Activated CD8-positive, alpha-beta memory T cell treated with anti-CD3 and anti-CD28 coated beads for 1 hour (primary cell): ENCODE measurements around the gene GOT1.

ENCODE experiments used
- DNase-seq, 2 donors: peaks; one replicate each; pipeline ENCODE4 v3.0.0-alpha.2; 2020; ENCODE audit warnings: low read depth in 1 of 2; ENCODE audit errors: extremely low read depth in 1 of 2

The GOT1 gene

DNA sequence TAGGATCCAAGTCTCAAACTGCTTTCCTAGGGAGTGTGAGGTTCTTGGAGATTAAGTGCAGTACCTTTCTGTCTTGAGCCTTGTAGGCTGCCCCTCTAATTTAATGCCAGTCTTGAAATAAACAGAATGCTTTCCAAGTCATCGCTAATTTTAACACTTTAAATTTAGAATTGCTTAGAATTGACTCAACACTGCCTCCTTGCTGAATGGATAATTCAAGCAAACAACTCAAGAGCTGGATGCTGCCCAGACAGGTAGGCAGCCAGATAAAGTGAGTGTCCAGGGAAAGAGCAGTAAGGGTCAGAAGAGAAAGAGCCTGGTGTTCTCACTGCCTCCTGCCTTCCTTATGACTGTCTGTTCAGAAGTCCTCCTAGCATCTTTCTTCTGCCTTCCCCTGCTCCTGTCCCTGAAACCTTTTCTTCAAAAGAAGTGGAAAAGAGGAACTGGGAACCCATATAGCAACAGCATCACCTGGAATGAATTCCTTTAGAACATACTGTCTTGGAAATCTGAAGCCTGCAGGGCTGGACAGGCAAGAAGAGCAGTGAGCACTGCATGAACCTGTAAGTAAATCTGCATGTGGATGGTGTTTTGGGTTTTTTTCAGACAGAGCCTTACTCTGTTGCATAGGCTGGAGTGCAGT, 3.1 kb upstream of the GOT1 start:
- DNase-seq = no peak

DNA sequence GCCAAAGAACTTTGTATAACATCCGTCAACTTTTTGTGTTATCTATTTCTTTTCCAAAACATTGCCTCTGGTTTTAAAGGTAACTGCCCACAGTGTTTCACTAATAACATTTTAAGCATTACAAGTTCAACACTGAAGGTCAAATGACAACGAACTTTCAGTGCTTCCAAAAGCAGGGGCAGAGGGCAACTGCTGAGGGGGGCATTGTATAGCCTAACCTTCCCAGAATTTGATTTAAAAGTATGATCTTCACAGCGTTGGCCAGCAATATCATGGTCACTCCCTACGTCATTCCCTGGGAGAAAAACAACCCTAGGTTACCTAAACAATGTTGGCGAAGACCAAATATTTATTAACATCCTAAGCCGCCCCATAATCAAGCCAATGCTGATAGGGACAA, 2.5 kb upstream of the GOT1 start:
- no peak for DNase-seq

DNA sequence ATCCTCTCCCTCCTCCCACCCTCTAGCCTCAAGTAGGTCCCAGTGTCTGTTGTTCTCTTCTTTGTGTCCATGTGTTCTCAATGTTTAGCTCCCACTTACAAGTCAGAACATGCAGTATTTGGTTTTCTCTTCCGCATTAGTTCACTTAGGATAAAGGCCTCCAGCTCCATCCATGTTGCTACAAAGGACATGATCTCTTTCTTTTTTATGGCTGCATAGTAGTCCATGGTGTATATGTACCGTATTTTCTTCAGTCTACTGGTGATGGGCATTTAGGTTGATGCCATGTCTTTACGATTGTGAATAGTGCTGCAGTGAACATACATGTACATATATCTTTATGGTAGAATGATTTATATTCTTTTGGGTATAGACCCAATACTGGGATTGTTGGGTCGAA, 1.6 kb upstream of the GOT1 start:
- DNase-seq = no peak

DNA sequence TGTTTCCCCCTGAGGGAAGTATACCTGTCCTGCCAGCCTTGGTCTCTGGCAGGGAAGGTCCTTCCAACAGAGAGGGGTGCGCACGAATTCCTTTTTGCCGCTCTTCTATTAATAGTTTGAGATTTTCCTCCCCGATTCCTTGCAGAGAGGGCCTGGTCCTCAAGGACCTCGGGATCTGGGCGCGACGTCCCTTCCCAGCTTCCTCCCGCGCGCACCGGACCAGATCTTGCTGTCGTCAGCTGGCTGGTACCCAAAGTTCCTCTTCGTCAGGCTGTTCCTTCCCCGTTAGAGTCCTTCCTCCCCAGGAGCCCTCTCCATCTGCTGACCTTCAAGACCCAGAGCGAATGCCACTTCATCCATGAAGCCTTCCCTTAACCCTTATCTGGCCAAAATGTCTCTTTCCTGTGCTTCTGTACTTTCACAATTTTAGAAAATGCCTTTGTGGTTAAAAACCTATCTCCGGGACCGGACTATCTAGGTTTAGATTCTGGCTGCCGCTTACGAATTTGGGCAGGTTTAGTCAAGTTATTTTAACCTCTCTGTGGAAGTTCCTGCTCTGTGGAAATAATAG, 851 bp upstream of the GOT1 start:
- DNase-seq = no peak

DNA sequence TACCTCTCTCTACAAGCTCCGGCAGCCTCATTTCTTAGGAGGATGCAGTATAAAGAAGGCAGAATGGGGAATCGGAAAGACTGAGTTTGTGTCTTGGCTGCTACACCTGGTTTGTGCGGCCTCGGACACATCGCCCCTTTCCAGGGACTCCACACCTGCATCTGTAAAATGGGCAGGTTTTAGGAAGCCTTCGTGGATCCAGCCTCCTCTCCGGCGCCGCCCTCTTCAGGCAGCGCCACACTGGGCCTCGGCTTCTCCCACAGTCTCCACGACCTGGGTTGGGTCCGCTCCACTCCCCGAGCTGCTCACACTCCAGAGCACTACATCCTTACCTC, 341 bp downstream of the GOT1 start:
- DNase-seq = no peak

DNA sequence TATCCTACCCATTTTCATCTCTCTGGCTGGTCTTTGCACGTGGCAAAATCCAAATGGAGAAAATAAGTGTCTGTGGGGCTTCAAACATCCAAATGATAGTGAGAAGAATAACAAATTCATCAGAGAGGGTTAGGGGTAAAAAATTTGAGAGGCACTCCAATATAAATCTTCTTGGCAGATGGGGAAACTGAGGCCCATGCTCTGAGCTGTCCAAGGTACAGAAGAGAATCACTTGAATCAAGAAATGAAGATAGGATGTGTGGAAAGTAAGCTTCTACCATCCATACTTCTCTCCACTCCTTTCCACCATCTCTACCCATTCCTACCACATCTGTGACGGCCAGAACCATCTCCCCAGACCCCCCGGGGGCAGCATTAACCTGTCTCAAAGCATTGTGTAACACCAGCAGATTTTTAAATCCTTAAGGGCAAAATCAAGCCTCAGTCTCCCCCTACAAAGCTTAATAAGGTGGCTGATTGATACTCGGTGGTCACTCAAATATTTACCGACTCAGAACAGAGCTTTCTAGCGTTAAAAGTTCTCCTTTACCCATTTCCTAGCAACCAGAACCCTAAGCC, 818 bp downstream of the GOT1 start:
- no peak for DNase-seq

DNA sequence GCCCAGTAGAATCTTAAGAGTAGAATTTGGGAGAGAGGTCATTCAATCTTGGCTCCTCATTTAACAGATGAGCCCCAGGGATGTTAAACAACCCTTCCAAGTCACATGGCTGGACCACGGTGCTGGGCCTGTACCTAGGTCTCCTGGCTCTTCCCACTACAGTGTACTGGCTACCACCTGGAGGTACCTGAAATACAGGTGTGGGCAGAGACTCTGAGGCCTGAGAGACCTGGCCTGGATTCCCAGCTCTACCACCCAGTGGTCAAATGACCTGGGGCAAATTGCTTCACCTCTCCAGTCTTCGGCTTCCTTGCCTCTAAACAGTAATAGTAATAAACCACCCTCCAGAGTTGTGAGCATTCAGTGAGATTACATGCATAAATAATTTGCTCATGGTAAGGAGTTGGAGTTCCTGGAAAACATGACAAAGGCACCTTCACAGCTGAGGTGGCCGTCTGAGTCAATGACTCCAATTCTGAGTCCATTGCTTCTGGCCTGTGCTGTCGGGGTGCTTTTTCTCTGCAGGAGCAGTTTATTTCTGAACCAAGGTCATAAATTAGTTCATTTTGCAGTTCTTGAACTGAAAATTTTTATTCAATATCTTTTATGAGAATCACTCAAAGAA, 2.7 kb downstream of the GOT1 start:
- DNase-seq = no peak

DNA sequence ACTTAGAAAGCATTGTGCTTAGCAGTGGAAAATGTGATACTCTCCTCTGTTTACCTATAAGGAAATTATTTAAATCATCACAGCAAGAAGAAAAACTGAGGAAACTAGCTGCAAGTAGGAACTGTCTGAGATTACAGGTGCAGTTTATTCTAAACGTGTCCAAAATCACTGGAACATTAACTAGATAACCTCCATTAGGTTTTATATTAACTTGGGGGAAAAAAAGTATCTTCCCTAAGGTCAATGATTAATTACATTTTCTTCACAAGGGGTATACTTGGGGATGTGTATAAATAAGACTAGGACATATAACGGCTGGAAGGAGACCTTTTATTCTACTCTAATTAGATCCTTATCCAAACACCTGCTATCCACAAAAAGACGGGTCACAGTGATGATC, 3.7 kb downstream of the GOT1 start:
- no peak for DNase-seq

DNA sequence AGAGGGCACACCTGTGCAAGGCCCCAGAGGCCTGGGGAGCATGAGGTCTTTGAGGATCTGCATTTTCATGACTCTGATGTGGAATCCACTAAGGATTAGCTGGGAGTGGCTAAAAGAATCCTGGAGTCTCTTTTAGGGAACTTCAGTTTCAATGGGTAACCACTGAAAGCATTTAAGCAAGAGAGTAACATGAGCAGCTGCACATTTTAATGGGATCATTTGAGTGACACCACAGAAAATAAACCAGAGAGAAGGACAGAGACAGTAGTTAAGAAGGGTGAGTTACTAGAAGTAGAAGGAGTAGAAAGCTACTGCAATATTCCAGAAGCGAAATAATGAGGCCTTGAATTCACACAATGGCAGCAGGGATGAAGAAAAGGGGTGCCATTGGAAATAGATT, 5.2 kb downstream of the GOT1 start:
- no peak for DNase-seq

DNA sequence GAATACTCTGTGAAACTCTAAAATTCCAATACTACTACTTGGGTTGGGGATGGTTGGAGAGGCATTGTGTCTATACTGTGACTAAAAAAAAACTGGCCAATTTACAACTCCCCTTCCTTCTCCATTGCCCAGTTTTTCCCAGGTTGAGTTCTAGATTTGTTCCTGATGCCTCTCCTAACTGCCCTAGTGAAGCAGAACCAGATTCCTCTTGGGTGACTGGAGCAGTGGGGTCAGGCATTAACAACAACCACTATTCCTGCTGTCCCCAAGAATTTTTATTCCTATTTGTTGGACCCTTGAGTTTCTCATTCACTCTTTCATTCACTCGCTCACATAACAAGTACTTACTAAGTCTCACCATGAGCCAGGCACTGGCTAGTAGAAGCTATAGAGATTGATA, 5.8 kb downstream of the GOT1 start:
- no peak for DNase-seq

DNA sequence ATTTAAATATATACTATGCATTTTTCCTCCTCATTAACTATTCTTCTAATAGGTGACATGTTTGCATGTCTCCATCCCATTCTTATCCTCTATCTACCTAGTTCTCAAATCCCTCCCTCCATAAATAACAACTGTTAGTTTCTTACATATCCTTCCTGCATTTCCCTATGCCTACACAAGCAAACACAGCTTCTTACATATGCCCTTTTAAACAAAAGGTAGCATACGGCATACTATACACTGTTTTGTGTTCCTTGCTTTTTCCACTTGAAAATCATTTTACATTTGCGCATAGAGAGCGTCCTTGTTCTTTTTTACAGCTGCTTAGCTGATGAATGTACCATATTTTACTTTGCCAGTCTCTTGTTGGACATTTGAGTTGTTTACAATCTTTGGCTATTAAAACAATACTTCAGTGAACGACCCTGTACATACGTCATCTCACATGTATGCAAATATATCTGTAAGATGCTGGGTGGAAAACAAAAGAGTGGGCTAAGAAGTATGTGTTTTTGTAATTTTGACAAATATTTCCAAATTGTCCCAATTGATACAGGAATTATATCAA, 7.8 kb downstream of the GOT1 start:
- no peak for DNase-seq

DNA sequence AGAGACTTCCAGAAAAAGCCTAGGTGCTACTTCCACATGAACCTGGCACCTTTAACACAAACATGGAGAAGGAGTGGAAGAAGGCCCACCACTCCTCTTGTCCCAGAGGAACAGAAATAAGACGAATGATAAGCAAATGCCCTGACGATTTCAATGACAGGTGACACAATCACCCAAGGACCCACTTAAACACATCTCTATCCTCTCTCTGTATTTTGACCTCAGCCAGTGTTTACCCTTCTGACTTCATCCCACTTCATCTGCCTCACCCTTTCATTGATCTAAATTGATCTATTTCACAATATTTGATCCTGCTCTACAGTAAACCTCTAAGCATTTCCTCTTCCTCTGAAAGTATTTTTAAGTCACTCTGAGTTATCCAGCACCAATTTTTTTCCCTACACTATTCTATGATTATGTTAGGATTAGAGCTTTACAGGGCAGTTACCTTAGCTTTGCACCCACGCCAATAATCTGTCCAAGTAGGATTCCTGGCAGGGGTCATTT, 9.1 kb downstream of the GOT1 start:
- DNase-seq = no peak

DNA sequence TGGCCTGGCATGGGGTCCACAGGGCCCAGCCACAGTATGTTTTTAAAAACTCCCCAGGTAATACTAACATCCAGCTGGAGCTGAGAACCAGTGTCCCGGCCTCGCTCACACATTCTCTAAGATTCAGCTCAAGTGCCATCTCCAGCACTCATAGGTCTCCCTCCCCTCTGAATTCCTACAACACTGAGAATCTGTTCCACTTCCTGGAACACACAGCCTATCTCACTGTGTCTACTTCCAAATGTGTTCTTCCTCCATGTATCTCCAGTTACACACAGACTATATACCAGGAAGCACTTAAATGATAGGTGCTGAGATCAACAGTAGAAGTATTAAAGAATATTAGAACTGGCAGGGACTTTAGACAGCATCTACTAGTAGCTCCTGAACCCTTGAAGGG, 10.7 kb downstream of the GOT1 start:
- no peak for DNase-seq

DNA sequence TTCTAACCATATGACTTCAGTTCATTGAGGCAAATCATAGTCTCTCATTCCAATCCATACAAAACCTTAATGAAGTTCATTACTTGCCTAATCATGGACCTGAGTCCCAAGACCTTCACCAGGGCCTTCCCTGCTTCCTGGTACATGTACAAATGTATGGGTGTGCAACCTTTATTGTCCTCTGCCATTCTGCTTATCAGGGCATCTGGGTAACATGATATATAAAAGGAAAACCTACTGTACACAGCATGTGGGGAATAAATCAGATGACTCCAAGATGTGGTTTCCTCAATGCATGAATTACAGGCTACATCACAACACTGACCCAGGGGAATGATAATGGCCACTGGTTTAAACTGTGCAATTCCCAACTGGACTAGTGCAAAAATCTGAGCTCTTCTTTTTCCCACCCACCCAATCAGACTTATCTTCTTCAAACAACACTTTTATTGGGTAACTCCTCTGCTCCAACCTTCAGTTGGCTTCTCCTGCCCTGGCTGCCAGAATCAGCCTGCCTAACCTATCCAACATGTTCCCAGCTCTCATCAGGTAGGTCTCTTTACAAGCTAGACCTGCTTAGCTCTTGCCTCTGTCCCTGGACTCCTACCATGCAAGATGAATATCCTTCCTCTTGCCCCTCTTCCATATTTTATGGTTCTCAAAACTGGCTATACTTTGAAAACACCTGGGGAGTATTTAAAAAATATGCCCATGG, 11.4 kb downstream of the GOT1 start:
- DNase-seq = no peak

DNA sequence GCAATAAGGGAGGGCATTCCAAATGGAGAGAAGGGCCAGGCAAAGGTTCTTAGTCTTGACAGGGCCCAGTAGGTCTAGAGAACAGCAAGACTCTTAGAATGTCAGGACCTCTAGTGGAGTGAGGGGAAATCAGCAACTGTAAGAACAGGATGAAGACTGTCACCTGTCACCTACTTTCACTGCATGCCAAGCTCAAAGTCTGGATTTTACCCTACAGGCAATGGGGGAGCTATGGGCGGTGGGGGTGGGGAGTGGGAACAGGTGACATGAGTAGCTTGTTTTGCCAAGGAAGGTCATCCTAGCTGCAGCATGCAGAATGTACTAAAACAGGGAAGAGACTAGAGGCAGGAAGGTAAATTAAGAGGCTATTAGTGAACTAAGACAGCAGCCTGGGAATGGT, 18.3 kb downstream of the GOT1 start:
- DNase-seq = no peak

DNA sequence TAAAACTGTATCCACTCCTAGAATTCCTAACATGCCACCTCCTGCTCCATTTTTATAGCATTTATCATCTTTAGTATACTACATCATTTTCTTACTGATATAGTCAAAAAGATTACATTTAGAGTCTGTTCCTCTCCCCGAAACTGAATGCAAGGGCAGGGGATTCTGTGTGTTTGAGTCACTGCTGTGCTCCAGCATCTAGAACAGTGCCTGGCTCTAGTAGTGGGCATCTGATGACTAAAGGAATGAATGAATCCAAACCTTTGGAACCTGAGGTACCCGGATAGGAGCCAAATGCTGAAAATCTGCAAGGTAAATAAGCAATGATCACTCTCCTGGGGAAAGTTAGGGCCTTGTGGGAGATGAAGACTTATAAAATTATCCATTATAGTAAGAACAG, 18.9 kb downstream of the GOT1 start:
- DNase-seq = no peak

DNA sequence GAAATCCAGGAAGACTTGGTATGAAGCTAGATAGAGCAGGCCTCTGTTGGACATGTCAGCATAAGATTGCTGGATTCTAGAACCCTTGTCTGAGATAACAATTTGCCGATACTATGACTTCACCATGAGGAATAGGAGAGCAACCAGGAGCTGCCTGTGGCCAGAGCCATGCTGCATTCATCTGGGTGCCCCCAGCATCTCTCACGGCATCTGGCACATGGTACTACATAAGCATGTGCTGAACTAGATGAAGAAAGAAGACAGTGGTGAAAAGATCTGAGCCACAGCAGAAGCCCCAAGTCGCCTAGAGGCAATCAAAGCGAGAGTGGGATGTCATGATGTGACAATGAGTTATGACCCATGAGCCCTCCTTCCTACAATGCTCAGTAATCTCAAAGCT, 19.5 kb downstream of the GOT1 start:
- DNase-seq = no peak

DNA sequence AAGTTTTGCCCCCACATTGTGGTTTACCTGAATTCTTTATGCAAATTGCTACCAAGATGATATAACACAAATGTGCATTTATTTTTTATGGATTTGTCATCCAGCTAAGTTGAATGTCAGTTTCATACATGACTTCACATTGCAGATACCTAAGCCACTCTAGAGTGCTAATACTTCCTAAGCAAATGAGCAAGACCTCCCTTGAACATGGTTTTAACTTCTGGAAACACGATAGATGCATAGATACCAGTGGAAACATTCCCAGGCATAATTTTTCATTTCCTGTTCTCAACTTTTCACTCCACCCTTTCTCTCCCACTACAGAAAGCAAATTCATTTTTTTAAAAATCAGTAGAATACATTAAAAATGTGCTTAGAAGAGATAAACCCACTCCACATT, 20.3 kb downstream of the GOT1 start:
- DNase-seq = no peak

DNA sequence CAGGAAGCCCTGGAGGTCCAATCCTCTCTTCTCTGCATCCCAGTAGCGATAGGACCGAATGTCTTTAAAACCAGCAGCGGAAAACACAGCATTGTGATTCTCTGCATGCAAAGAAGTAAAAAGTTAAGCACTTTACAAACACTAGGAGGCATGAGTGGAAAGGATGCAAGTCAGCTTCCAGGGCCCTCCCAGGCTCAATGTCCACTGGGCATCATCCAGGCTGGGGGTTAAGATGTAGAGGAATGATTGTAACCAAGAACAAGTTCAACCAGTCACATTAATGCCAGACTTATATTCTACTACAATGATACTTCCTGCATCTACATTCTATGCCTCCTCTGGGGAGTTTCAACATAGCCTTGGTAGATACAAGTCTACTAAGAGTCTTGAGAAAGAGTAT, 24.3 kb downstream of the GOT1 start:
- no peak for DNase-seq

DNA sequence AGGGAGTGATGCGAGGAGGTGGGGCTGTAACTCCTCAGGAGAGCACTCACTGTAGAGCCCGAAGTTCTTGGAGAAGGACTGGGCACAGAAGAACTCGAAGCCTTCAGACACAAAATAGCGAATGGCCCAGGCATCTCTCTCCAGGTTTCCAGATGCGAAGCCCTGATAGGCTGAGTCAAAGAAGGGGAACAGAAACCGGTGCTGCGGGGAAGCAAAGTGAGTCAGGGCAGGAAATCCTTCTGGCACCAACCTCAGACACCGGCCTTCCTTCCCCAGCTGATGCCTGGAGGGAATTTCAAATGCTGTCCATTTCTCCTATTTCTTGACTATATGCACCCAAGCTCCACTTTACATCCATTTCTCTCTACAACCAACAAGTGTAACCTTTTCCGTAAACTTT, 26.8 kb downstream of the GOT1 start:
- DNase-seq = no peak

DNA sequence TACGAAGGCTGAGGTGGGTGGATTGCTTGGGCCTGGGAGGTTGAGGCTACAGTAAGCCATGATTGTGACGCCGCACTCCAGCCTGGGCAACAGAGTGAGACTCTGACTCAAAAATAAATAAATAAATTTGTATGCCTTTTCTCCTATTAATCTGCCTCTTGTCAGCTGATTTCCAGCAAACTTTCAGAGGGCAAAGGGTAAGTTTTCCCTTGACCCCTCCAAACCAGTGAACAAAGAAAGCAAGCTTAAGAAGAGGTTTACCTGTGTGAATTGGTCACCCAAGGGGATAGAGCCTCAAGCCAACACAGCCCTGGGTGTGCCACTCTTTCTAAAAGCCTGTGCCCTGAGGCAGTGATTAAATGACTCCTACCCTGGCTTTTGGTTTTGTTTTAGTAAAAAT, 30.8 kb downstream of the GOT1 start:
- DNase-seq = no peak
